Measurements from ENCODE around the gene IVNS1ABP.

IVNS1ABP gene

GRCh38 chr1:185316163-185317033, 645 bp downstream of the IVNS1ABP start:
- H3K4me1 Mint-ChIP-seq, result peaks cover 45% of the 10 kb centered on the region

DNA sequence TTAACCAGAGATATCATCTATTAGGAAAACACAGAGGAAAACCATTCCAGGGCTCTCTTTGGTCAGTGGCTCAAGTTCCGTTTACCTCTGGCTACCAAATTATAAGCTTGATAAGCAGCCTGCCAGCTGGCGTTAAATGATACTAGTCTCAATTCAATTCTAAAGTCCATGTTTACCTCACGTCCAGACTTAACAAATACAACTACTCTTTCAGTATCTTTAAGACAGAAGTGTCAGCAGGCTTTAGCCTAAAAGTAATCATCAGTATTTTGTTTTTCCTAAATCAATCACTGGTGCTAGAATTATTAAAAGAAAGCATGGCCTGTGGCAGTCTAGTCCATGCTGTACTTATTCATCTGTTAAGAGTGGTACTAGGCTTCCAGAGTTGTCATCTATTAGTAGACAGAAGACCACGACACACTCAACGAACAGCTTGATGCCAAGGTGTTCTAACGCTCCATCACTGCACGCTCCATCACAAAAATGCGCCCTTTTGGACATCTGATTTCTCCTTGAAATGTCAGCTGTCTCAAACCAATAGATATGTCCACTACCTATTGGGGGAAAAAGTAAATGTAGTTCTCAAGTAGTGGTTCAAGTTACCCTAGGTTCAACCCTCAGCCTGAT, 1.5 kb downstream of the IVNS1ABP start:
- Mint-ChIP-seq H3K27ac (peak overlapping the region; percentile 95), H3K36me3 (peaks cover 80% of the 10 kb centered on the region), H3K9me3 (no peaks in the 10 kb centered on the region), H3K4me1 (peaks cover 48% of the 10 kb centered on the region), H3K4me3 (peak overlapping the region; percentile 94)
- ATAC-seq (no peak), DNase-seq (ENCODE audit: low spot score in 2 of 2) (no peak)

More at GRCh38 chr1:185316163-185317033, 645 bp downstream of the IVNS1ABP start:
- Mint-ChIP-seq H3K27ac (peak overlapping the region; percentile 95), H3K9me3 (no peaks in the 10 kb centered on the region), H3K4me3 (peak overlapping the region; percentile 94), H3K36me3 (peaks cover 71% of the 10 kb centered on the region)
- DNase-seq (ENCODE audit: low spot score in 2 of 2) (peak; percentile 81 to 94), ATAC-seq (peak; percentile 71)

- H3K36me3 Mint-ChIP-seq, result peaks cover 91% of the 10 kb centered on the region
- DNase-seq (ENCODE audit: low spot score in 2 of 2), result no peak
- H3K4me3 Mint-ChIP-seq, result peak overlapping the region; percentile 94
- ATAC-seq, result no peak
- H3K9me3 Mint-ChIP-seq, result no peaks in the 10 kb centered on the region
- peak overlapping the region; percentile 95 for H3K27ac Mint-ChIP-seq
- peaks cover 41% of the 10 kb centered on the region for H3K4me1 Mint-ChIP-seq
These were observed 2.6 kb downstream of the IVNS1ABP start for GRCh38 chr1:185314411-185314810.

DNA sequence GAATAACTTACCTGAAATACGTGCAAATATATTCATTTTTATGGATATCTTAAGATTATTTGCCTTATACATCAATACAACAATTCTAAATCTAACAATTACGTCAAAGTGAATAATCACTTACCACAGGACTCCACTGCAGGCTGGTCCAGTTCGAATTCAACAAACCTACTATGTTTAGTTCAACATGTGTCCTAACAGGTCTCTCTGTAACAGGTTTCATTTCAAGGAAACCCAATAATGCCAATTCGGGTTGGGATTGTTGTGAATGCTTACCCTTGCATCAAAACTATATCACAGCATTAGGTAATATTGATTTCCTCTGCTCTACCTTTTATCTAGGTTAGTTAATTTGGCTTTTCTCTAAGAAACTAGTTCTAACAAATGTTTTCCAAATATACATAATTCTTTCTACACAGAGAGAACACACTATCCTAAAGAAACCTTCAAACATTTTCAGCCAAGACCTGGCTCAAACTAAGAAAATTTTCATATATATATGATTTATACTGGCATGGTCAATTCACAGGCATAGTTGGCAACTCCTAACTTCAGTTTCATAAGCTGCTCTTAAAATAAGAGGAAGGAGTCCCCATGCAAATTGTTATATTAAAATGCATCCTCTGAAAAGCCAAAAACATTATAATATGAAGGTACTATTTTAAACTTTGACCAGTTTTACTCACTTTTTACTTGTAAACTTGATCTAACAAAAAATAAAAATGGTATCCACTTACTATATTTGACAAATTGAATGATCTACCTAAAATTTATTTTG, 4.5 kb downstream of the IVNS1ABP start:
- Mint-ChIP-seq H3K36me3 (peaks cover 100% of the 10 kb centered on the region), H3K4me3 (peak overlapping the region; percentile 94), H3K27ac (peak overlapping the region; percentile 95), H3K9me3 (no peaks in the 10 kb centered on the region), H3K4me1 (peaks cover 38% of the 10 kb centered on the region)
- ATAC-seq (no peak), DNase-seq (ENCODE audit: low spot score in 2 of 2) (no peak)

- H3K4me3 Mint-ChIP-seq, result peak overlapping the region; percentile 94
- ATAC-seq, result no peak
These were observed 5.3 kb downstream of the IVNS1ABP start for GRCh38 chr1:185311589-185312225.

DNA sequence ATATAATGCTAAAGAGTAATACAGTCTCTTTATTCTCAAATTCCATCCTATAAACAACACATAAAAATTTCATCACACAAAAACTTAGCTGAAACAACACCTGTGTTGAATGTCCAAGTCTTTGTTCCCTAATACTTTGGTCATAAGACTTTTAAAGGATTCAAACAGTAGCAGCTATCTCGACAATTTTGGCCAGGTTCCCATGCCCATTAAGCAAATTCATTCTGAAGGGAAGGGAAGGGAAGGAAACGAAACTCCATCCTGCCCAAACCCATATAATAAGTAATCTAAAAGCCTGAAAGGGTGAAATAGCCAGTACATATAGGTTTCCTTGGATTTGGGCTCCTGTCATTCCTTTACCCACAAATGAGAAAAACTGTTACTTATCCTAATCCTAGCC, 7.5 kb downstream of the IVNS1ABP start:
- H3K4me3 Mint-ChIP-seq, result no peak overlapping the region
- DNase-seq (ENCODE audit: low spot score in 2 of 2), result no peak
- no peaks in the 10 kb centered on the region for H3K9me3 Mint-ChIP-seq
- peaks cover 33% of the 10 kb centered on the region for H3K4me1 Mint-ChIP-seq
- H3K27ac Mint-ChIP-seq, result peak overlapping the region; percentile 56
- no peak for ATAC-seq
- peaks cover 100% of the 10 kb centered on the region for H3K36me3 Mint-ChIP-seq

More at GRCh38 chr1:185311589-185312225, 5.3 kb downstream of the IVNS1ABP start:
- H3K9me3 Mint-ChIP-seq, result no peaks in the 10 kb centered on the region
- H3K36me3 Mint-ChIP-seq, result peaks cover 100% of the 10 kb centered on the region
- H3K27ac Mint-ChIP-seq, result peak overlapping the region; percentile 33
- no peak for DNase-seq (ENCODE audit: low spot score in 2 of 2)
- H3K4me1 Mint-ChIP-seq, result peaks cover 36% of the 10 kb centered on the region

GRCh38 chr1:185308126-185308525, 8.9 kb downstream of the IVNS1ABP start:
- H3K4me1 Mint-ChIP-seq, result peaks cover 31% of the 10 kb centered on the region
- peaks cover 100% of the 10 kb centered on the region for H3K36me3 Mint-ChIP-seq
- no peak for DNase-seq (ENCODE audit: low spot score in 2 of 2)
- no peak overlapping the region for H3K27ac Mint-ChIP-seq
- H3K9me3 Mint-ChIP-seq, result no peaks in the 10 kb centered on the region
- H3K4me3 Mint-ChIP-seq, result no peak overlapping the region
- no peak for ATAC-seq

DNA sequence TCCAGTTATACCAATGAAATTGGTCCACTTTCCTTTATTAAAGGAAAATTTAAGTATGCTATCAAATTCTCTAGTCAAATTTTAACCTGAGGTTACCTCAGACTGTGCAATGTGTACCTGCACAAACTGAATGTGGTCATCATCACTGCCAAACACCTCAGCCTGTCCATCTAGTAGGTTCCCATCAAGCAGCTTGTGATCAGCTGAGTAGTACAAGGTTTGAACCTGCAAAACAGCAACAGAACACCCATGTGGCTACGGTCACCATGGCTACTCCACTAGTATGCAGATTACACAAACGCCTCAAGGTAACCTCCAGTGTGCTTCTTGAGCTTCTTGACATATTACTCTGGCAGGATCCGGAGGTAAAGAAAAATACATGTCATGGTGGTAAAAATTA, 11.6 kb downstream of the IVNS1ABP start:
- ATAC-seq (no peak), DNase-seq (ENCODE audit: low spot score in 2 of 2) (no peak)
- H3K36me3 Mint-ChIP-seq, result peaks cover 100% of the 10 kb centered on the region
- peaks cover 18% of the 10 kb centered on the region for H3K4me1 Mint-ChIP-seq
- H3K4me3 Mint-ChIP-seq, result no peak overlapping the region
- no peaks in the 10 kb centered on the region for H3K9me3 Mint-ChIP-seq
- no peak overlapping the region for H3K27ac Mint-ChIP-seq

DNA sequence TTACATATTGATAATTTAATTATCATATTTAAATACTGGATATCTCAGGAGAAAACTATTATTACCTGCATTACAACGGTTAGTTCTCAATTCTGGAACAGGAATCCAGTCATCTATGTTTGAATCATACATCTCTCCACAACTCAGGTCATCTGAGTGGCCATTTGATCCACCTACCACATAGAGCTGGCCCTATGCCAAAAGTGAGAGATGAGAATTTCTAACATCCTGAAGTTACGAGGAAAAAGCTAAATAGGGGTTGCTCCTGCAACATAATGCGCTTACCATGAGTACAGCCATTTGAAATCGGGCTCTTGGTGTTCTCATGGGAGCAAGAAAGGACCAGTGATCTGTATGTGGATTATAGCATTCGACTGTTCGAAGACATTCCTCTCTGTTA, 16.9 kb downstream of the IVNS1ABP start:
- DNase-seq (ENCODE audit: low spot score in 2 of 2), result no peak
- ATAC-seq, result no peak
- Mint-ChIP-seq H3K4me3 (no peak overlapping the region), H3K9me3 (no peaks in the 10 kb centered on the region), H3K27ac (peak overlapping the region; percentile 54), H3K36me3 (peaks cover 100% of the 10 kb centered on the region), H3K4me1 (peaks cover 28% of the 10 kb centered on the region)

GRCh38 chr1:185297982-185298381, 19.1 kb downstream of the IVNS1ABP start:
- Mint-ChIP-seq H3K4me1 (peaks cover 16% of the 10 kb centered on the region), H3K9me3 (no peaks in the 10 kb centered on the region), H3K4me3 (no peak overlapping the region), H3K36me3 (peaks cover 99% of the 10 kb centered on the region), H3K27ac (peak overlapping the region; percentile 37)
- ATAC-seq (no peak), DNase-seq (ENCODE audit: low spot score in 2 of 2) (no peak)

GRCh38 chr1:185295091-185295490, 22.0 kb downstream of the IVNS1ABP start:
- no peak overlapping the region for H3K27ac Mint-ChIP-seq
- peaks cover 16% of the 10 kb centered on the region for H3K4me1 Mint-ChIP-seq
- no peaks in the 10 kb centered on the region for H3K9me3 Mint-ChIP-seq
- H3K36me3 Mint-ChIP-seq, result peaks cover 82% of the 10 kb centered on the region
- H3K4me3 Mint-ChIP-seq, result no peak overlapping the region
- no peak for ATAC-seq
- DNase-seq (ENCODE audit: low spot score in 2 of 2), result no peak

GRCh38 chr1:185293967-185294542, 23.0 kb downstream of the IVNS1ABP start:
- Mint-ChIP-seq H3K9me3 (no peaks in the 10 kb centered on the region), H3K4me3 (no peak overlapping the region), H3K4me1 (peaks cover 17% of the 10 kb centered on the region), H3K36me3 (peaks cover 82% of the 10 kb centered on the region), H3K27ac (peak overlapping the region; percentile 69)
- no peak for ATAC-seq
- DNase-seq (ENCODE audit: low spot score in 2 of 2), result no peak

GRCh38 chr1:185292237-185292636, 24.8 kb downstream of the IVNS1ABP start:
- Mint-ChIP-seq H3K9me3 (no peaks in the 10 kb centered on the region), H3K36me3 (peaks cover 80% of the 10 kb centered on the region), H3K4me1 (peaks cover 17% of the 10 kb centered on the region), H3K27ac (peak overlapping the region; percentile 80), H3K4me3 (no peak overlapping the region)
- ATAC-seq (no peak), DNase-seq (ENCODE audit: low spot score in 2 of 2) (no peak)

GRCh38 chr1:185291652-185292051, 25.4 kb downstream of the IVNS1ABP start:
- H3K9me3 Mint-ChIP-seq, result no peaks in the 10 kb centered on the region
- H3K4me1 Mint-ChIP-seq, result peaks cover 18% of the 10 kb centered on the region
- DNase-seq (ENCODE audit: low spot score in 2 of 2) (no peak), ATAC-seq (no peak)
- H3K36me3 Mint-ChIP-seq, result peaks cover 75% of the 10 kb centered on the region
- no peak overlapping the region for H3K4me3 Mint-ChIP-seq
- H3K27ac Mint-ChIP-seq, result peak overlapping the region; percentile 80
